ENCODE measurements around the gene DHFR2.

GRCh38 chr3:94093151-94093550 lies 30.4 kb upstream of the DHFR2 start:
- TF ChIP-seq CTCF (conservative IDR thresholded peaks at IDR 0.05; ENCODE audit: low read depth, low read length) (no peak), EZH2 (IDR thresholded peaks at IDR 0.05; ENCODE audit: borderline replicate concordance, low read depth, low read length, poor library complexity, severe bottlenecking) (no peak)
